GM13977 (cell line): Measurements from ENCODE around the gene NOSIP.

Experiments
- DNase-seq: peaks from one replicate; pipeline ENCODE4 v3.0.0; 2012; ENCODE audit warnings: low spot score
- CTCF ChIP-seq: IDR thresholded peaks from 2 replicates; pipeline ENCODE4 v1.5.1; 2012; ENCODE audit warnings: mild to moderate bottlenecking, control low read depth; ENCODE audit not compliant: insufficient read depth; ENCODE audit errors: extremely low read depth, missing control alignments
- in situ Hi-C: fragments of 300-500 bp; cut with MboI; formaldehyde crosslinking; loops from one replicate; pipeline ENCODE4 v1.12.0; 2022; ENCODE audit warnings: low sequenced_read_pairs, low pct_unique_long_range_greater_than_20kb, mixed read lengths, inconsistent platforms; ENCODE audit not compliant: unreplicated experiment

The NOSIP gene

DNA sequence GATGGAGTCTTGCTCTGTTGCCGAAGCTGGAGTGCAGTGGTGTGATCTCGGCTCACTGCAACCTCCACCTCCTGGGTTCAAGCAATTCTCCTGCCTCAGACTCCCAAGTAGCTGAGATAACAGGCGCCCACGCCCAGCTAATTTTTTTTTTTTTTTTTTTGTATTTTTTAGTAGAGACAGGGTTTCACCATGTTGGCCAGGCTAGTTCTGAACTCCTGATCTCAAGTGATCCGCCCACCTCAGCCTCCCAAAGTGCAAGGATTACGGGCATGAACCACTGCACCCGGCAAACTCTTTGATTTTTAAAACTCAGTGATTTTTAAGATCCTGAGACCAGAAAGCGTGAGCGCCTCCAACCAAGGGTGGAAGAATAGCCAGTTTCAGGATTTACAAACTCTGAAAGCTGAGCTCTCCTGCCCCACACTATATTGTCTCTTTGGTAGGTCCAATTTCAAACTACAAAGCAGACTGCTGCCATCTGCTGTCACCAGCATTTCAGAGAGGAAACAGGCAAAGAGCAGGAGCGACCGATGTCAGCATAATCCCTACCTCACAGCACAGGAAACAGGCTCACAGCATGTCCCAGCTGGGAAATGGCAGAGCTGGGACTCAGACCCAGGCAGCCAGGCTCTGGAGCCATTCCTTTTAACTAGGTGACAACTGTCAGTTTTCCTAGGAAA lies 9.2 kb downstream of the NOSIP start:
- in situ Hi-C loops = no loop called here

GRCh38 chr19:49570138-49570856 lies 10.1 kb downstream of the NOSIP start:
- peak; percentile 88 for TF ChIP-seq CTCF
- peak; percentile 86 for DNase-seq
- in situ Hi-C loops = no loop called here

More for the DNA sequence above, 9.2 kb downstream of the NOSIP start:
- TF ChIP-seq CTCF = peak; percentile 29
- no peak for DNase-seq

DNA sequence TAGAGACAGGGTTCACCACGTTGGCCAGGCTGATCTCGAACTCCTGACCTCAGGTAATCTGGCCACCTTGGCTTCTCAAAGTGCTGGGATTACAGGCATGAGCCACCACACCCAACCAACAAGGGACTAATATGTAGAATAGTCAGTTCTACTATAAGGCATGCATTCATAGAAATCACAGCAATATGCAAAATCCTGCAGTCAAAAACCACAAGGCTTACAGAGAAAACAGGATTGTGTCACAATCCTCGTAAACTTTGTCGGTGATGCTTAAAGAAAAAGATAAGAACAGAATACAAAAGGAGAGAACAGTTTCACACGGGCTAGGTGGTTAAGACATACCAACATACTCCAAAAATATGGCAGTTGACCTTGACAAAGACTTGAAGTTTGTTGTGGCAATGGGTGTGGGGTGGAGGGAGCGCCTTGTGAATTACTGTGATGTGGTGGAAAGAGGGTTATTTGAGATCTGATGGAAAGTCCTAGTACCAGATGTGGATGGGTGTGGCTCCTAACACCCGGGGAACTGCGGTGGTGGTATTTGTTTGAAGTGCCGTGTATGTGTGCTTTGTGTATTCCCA lies 12.4 kb downstream of the NOSIP start:
- in situ Hi-C loops = no loop called here
- TF ChIP-seq CTCF = no peak
- DNase-seq = no peak

DNA sequence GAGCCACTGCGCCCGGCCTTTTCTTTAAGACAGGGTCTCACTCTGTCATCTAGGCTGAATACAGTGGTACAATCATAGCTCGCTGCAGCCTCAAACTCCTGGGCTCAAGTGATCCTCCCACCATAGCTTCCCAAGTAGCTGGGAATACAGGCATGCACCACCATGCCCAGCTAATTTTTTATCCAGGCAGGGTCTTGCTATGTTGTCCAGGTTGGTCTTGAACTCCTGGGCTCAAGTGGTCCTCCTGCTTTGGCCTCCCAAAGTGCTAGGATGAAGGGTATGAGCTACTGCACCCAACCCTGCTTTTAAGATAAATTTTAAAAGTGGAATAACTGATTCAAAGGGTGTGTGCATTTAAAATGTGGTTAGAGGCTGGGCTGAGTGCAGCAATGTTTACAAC lies 14.1 kb downstream of the NOSIP start:
- TF ChIP-seq CTCF = no peak
- in situ Hi-C loops = no loop called here
- DNase-seq = no peak

- in situ Hi-C loops = no loop called here
- DNase-seq = no peak
- no peak for TF ChIP-seq CTCF
Measured at GRCh38 chr19:49565261-49565660, 15.1 kb downstream of the NOSIP start.

- in situ Hi-C loops = no loop called here
- no peak for DNase-seq
- TF ChIP-seq CTCF = no peak
Measured at GRCh38 chr19:49564616-49565045, 15.7 kb downstream of the NOSIP start.
